Measurements from ENCODE around the gene ABCB9. TPM values are rescaled to one million over a fixed set of nuclear protein-coding genes. Genes with fewer than 3 reads are reported as not detected.

The ABCB9 gene
- total and polyA plus RNA-seq, 2 of the 8 experiments (the other 6 are each of a cell fraction or from before 2014, with no cell fraction given), result 3.8 to 8.0 TPM

DNA sequence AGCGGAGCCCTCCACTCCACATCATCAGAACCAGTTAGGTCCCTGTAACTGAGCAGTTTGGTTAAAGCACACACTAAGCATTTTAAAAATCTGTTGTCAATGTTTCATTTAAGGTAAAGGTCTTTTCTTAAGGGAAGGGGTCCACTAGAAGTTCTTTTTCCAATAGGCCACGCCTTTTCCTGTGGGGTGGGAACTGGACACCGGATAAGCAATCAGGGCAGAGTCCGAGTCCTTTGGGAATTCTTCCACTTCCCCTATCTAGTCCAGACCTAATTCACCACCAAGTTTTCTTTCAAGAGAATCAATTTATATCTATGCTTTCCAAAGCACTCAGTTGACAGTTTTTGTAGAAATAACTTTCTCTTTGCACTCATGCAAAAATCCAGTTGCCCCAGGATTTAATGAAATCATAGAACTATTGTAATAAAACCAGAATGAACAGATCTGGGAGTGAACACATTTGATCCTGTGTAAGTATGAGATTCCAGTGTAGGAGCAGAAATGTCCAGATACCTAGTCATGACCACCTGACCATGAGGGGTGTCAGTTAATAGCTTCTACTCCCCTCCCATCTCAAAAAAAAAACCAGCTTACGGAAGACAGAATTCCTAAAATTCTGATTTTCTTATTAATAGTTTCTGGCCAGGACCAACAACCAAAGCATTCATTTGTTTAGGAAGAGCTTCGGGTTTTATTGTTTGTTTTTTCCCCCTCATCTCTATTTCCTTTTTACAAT is 82.0 kb downstream of the ABCB9 start:
- no peak overlapping the region for H3K4me2 ChIP-seq (ENCODE audit: insufficient read depth in 1 of 2, low read depth in 2 of 2, low read length in 2 of 2)
- no peak overlapping the region for H3K14ac ChIP-seq (ENCODE audit: insufficient read length)
- H2BK5ac ChIP-seq (ENCODE audit: low read depth, low read length), result no peak overlapping the region
- POLR2A ChIA-PET (ENCODE audit: partially characterized antibody), result interaction anchor here (0.6 to 0.7 kb wide), 2 partner anchors 43 to 85 kb away, joined by 3 to 7 read pairs; no protein-coding TSS in a partner anchor
- peaks cover 3 to 14% (median 6%) of the 10 kb centered on the region in 4 experiments; a peak in 6 of 7 replicates for H3K4me1 ChIP-seq (replicated peaks in 1 of 4; ENCODE audit: control insufficient read depth in 3 of 4, insufficient read depth in 4 of 4, low read length in 3 of 4)
- H3K23me2 ChIP-seq (ENCODE audit: low read depth, low read length), result no peaks in the 10 kb centered on the region
- H4K20me1 ChIP-seq (replicated peaks in 1 of 2; ENCODE audit: control insufficient read depth in 1 of 2, insufficient read depth in 2 of 2, low read length in 2 of 2), result peaks cover 20 to 41% of the 10 kb centered on the region in 2 experiments
- H4K5ac ChIP-seq (ENCODE audit: insufficient read length, low read depth, low read length), result no peak overlapping the region
- FAIRE-seq (no peak), DNase-seq (ENCODE audit: low read depth in 1 of 2, low spot score in 2 of 2) (no peak)
- no peak overlapping the region for H3K18ac ChIP-seq (ENCODE audit: extremely low read depth, low read length)
- peaks cover 5% of the 10 kb centered on the region; the same call in 1 of the 2 replicates for H3K79me1 ChIP-seq (ENCODE audit: low read depth, low read length)
- H3K27me3 ChIP-seq (replicated peaks in 1 of 4; ENCODE audit: control insufficient read depth in 3 of 4, extremely low read depth in 1 of 4, insufficient read depth in 3 of 4, low read length in 3 of 4), result peaks cover 0 to 13% (median 4%) of the 10 kb centered on the region in 4 experiments; a peak in 5 of 7 replicates
- H2AK5ac ChIP-seq (ENCODE audit: low read depth, low read length), result no peak overlapping the region
- no peak overlapping the region for H4K91ac ChIP-seq (replicated peaks; ENCODE audit: insufficient read length, low read length)
- WGBS, 2 experiments (ENCODE audit: extremely low coverage in 1 of 2, insufficient coverage in 1 of 2, insufficient read length in 1 of 2, insufficient replicate concordance in 2 of 2, low coverage in 1 of 2, low lambda C conversion rate in 2 of 2, missing lambda C conversion rate in 1 of 2), result 90% methylated on average over 6 of the region's 6 CpGs; no CpG with 5 or more reads in 1 of the 2 experiments
- H2AFZ ChIP-seq (ENCODE audit: low read length), result no peak overlapping the region
- peaks cover 0 to 45% of the 10 kb centered on the region in 2 experiments; a peak in 3 of 4 replicates for H3K79me2 ChIP-seq (ENCODE audit: control insufficient read depth in 1 of 2, insufficient read depth in 2 of 2, low read length in 2 of 2)
- H3K4me3 ChIP-seq (ENCODE audit: extremely low read depth in 1 of 4, insufficient read depth in 2 of 4, low read depth in 3 of 4, low read length in 4 of 4), result no peak overlapping the region
- H3K36me3 ChIP-seq (ENCODE audit: control insufficient read depth in 2 of 4, insufficient read depth in 4 of 4, low read length in 3 of 4), result no peaks in the 10 kb centered on the region
- H3K9ac ChIP-seq (replicated peaks in 1 of 4; ENCODE audit: extremely low read depth in 1 of 4, low read depth in 3 of 4, low read length in 3 of 4), result no peak overlapping the region
- H2BK120ac ChIP-seq (replicated peaks; ENCODE audit: low read depth, low read length), result no peak overlapping the region
- H3K23ac ChIP-seq (ENCODE audit: insufficient read length), result no peak overlapping the region
- H3K56ac ChIP-seq (replicated peaks; ENCODE audit: insufficient read length, low read depth, low read length), result no peak overlapping the region
- H3K27ac ChIP-seq (ENCODE audit: low read depth, low read length), result no peak overlapping the region
- H3K4ac ChIP-seq (replicated peaks; ENCODE audit: insufficient read length, low read depth, low read length), result no peak overlapping the region
- H2BK12ac ChIP-seq (ENCODE audit: low read depth, low read length), result no peak overlapping the region
- H3K9me3 ChIP-seq (ENCODE audit: insufficient read depth in 2 of 2, low read depth in 1 of 2, low read length in 1 of 2), result no peaks in the 10 kb centered on the region
- H2BK15ac ChIP-seq (ENCODE audit: low read length), result no peak overlapping the region
- CTCF ChIA-PET (ENCODE audit: partially characterized antibody), result interaction anchor here (0.6 to 6.2 kb wide), 7 partner anchors 13 to 69 kb away, joined by 3 to 41 read pairs (median 4); no protein-coding TSS in a partner anchor
- H4K8ac ChIP-seq (ENCODE audit: extremely low read depth, insufficient read depth, low read length), result no peak overlapping the region
- no peak overlapping the region for H2BK20ac ChIP-seq (ENCODE audit: low read length)
- no peak for TF ChIP-seq RBBP5 (IDR thresholded peaks at IDR 0.05; ENCODE audit: borderline replicate concordance, low read depth, low read length)
- no peak for TF ChIP-seq CREB1 (IDR thresholded peaks at IDR 0.05)
- TF ChIP-seq SP4 (IDR thresholded peaks at IDR 0.05; ENCODE audit: low read length), result no peak
- TF ChIP-seq SP2 (IDR thresholded peaks at IDR 0.05; ENCODE audit: low read length), result no peak
- TF ChIP-seq CTBP2 (IDR thresholded peaks at IDR 0.05; ENCODE audit: borderline replicate concordance, insufficient read depth, insufficient read length, low read length), result no peak
- no peak for TF ChIP-seq SUZ12 (IDR thresholded peaks at IDR 0.05; ENCODE audit: low read length)
- TF ChIP-seq SIX5 (IDR thresholded peaks at IDR 0.05; ENCODE audit: low read depth, low read length), result no peak
- TF ChIP-seq FOSL1 (IDR thresholded peaks at IDR 0.05; ENCODE audit: insufficient read depth, low read depth, low read length), result no peak
- no peak for TF ChIP-seq SAP30 (IDR thresholded peaks at IDR 0.05; ENCODE audit: insufficient read depth, insufficient replicate concordance, low read length)
- no peak for TF ChIP-seq EZH2 (IDR thresholded peaks at IDR 0.05; ENCODE audit: low read depth, low read length, severe bottlenecking)
- TF ChIP-seq, protein P1, sequence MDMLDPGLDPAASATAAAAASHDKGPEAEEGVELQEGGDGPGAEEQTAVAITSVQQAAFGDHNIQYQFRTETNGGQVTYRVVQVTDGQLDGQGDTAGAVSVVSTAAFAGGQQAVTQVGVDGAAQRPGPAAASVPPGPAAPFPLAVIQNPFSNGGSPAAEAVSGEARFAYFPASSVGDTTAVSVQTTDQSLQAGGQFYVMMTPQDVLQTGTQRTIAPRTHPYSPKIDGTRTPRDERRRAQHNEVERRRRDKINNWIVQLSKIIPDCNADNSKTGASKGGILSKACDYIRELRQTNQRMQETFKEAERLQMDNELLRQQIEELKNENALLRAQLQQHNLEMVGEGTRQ (IDR thresholded peaks at IDR 0.05; ENCODE audit: low read length), result no peak

All from H1 (cell line).